HepG2 (cell line): ENCODE data around the gene C2orf78. TPM values are rescaled to one million over a fixed set of nuclear protein-coding genes. Genes with fewer than 3 reads are reported as not detected.

Experiments used
- ATAC-seq: fragments of 200-7000 bp; cut with Tn5 transposase; 3 replicates; pipeline ENCODE4 v1.9.1; 2020; ENCODE audit warnings: mild to moderate bottlenecking, moderate library complexity
- BruUV-seq: library from RNA; stranded (reverse); fragments of 400-500 nt; replicated peaks from 2 replicates; lab custom pipeline; 2021; lab: Mats Ljungman, UMichigan
- CTCF ChIA-PET: fragments of 300-600 bp; formaldehyde crosslinking; extraction: SDS; loops from one replicate; lab custom pipeline; 2021; ENCODE audit warnings: low total read pairs, inconsistent platforms, low intra/inter-chr PET ratio; lab: Yijun Ruan, JAX
- POLR2A ChIA-PET: fragments of 350-600 bp; sonication (Branson Sonifier 250); formaldehyde crosslinking; loops from one replicate; lab custom pipeline; 2020; ENCODE audit warnings: antibody characterized with exemption, inconsistent platforms; lab: Yijun Ruan, JAX
- DNase-seq: peaks from one replicate; pipeline ENCODE4 v3.0.0-alpha.2; 2015; ENCODE audit warnings: low spot score
- FAIRE-seq: peaks from 3 replicates; lab custom pipeline; 2011; peaks lifted over from hg19 to GRCh38; lab: Jason Lieb, UNC
- H2AFZ ChIP-seq: one replicate; pipeline ENCODE4 v1.6.1; 2011; ENCODE audit warnings: low read length, inconsistent platforms
- H3K27ac ChIP-seq: fragments of 300-600 bp; 3 replicates; pipeline ENCODE4 v1.8.0; 2011; ENCODE audit warnings: mixed run types, mild to moderate bottlenecking, mixed read lengths, low read length, inconsistent platforms; ENCODE audit not compliant: insufficient read depth; ENCODE audit errors: extremely low read length
- H3K27me3 ChIP-seq, 2 experiments: fragments of 200-600 bp in 1 of 2; 2 replicates in 1 of 2; 3 replicates in 1 of 2; pipeline versions ENCODE4 v1.6.0 to v1.8.0; 2011; ENCODE audit warnings: low read length in 2 of 2, mild to moderate bottlenecking in 2 of 2, moderate library complexity in 2 of 2, inconsistent platforms in 1 of 2; ENCODE audit not compliant: insufficient read depth in 2 of 2, control insufficient read depth in 1 of 2
- H3K36me3 ChIP-seq, 2 experiments: fragments of 200-600 bp in 1 of 2; replicated peaks in 1 of 2; 2 replicates in 1 of 2; 3 replicates in 1 of 2; pipeline versions ENCODE4 v1.5.1 to v1.8.0; 2011; ENCODE audit warnings: low read length in 2 of 2, inconsistent platforms in 1 of 2; ENCODE audit not compliant: insufficient read depth in 2 of 2, control insufficient read depth in 1 of 2
- H3K4me1 ChIP-seq: 2 replicates; pipeline ENCODE4 v1.5.1; 2012; ENCODE audit warnings: low read length, inconsistent platforms; ENCODE audit not compliant: insufficient read depth
- H3K4me2 ChIP-seq: 2 replicates; pipeline ENCODE4 v1.6.0; 2011; ENCODE audit warnings: low read depth, low read length, inconsistent platforms
- H3K4me3 ChIP-seq, 3 experiments: fragments of 200-600 bp in 1 of 3; sonication (generic), shearing (Covaris generic) in 1 of 3; replicated peaks in 1 of 3; 2 replicates each; pipeline ENCODE4 v1.5.1; 2011 to 2016; ENCODE audit warnings: low read length in 3 of 3, inconsistent platforms in 2 of 3, low read depth in 2 of 3, mild to moderate bottlenecking in 2 of 3, control low read depth in 1 of 3, mixed read lengths in 1 of 3; ENCODE audit not compliant: insufficient read depth in 1 of 3
- H3K79me2 ChIP-seq: one replicate; pipeline ENCODE4 v1.6.1; 2011; ENCODE audit warnings: low read length, inconsistent platforms; ENCODE audit not compliant: insufficient read depth
- H3K9ac ChIP-seq: 2 replicates; pipeline ENCODE4 v1.6.0; 2011; ENCODE audit warnings: mild to moderate bottlenecking, low read depth, low read length, inconsistent platforms; ENCODE audit not compliant: insufficient read depth
- H3K9me3 ChIP-seq: 2 replicates; pipeline ENCODE4 v1.5.1; 2012; ENCODE audit warnings: mild to moderate bottlenecking, low read length
- H4K20me1 ChIP-seq: 2 replicates; pipeline ENCODE4 v1.6.0; 2011; ENCODE audit warnings: inconsistent platforms, mild to moderate bottlenecking, low read length, moderate library complexity; ENCODE audit not compliant: insufficient read depth
- HMGA1 ChIP-seq: sonication (generic); formaldehyde crosslinking; conservative IDR thresholded peaks from 2 replicates; pipeline ENCODE4 v1.4.0; 2020; ENCODE audit warnings: missing genetic modification reagents
- SAP130 ChIP-seq: IDR thresholded peaks from 2 replicates; pipeline ENCODE4 v1.6.1; 2016; ENCODE audit warnings: low read depth
- TOPORS ChIP-seq: sonication (generic); formaldehyde crosslinking; IDR thresholded peaks from 2 replicates; pipeline ENCODE4 v1.8.0; 2023; ENCODE audit warnings: mild to moderate bottlenecking, missing genetic modification reagents
- ZNF136 ChIP-seq: sonication (generic); formaldehyde crosslinking; IDR thresholded peaks from 2 replicates; pipeline ENCODE4 v1.8.1; 2022; ENCODE audit warnings: low read depth, mild to moderate bottlenecking, moderate library complexity, missing genetic modification reagents
- ZNF839 ChIP-seq: sonication (generic); formaldehyde crosslinking; IDR thresholded peaks from 2 replicates; pipeline ENCODE4 v1.4.0; 2020; ENCODE audit warnings: missing genetic modification reagents, mild to moderate bottlenecking, borderline replicate concordance
- whole genome bisulfite sequencing: methylation state at CpG from one replicate; pipeline ENCODE4 v1.1.6; 2017; ENCODE audit warnings: low lambda C conversion rate; 5-methylcytosine and 5-hydroxymethylcytosine counted together
- in situ Hi-C: cut with HindIII; loops from 2 replicates; pipeline ENCODE4 v1.10.0; 2017; ENCODE audit warnings: low pct_unique_long_range_greater_than_20kb; ENCODE audit not compliant: extremely low pct_ligation_motif_present
- intact Hi-C: fragments of 100-400 bp; cut with micrococcal nuclease; formaldehyde crosslinking; loops from one replicate; pipeline ENCODE4 v1.10.0; 2022; ENCODE audit not compliant: unreplicated experiment
- polyA plus RNA-seq, 8 experiments: library from polyadenylated mRNA; depleted of rRNA in 3 of 8; stranded (reverse) in 7 of 8; unstranded in 1 of 8; fragments of >200 nt; fragmentation: Illumina TruSeq in 4 of 8; extraction: Trizol in 4 of 8; gene quantifications; 2 replicates each; pipeline versions ENCODE4 v1.2.1 to v1.2.3, GENCODE V29; 2011 to 2016; ENCODE audit warnings: low read depth in 4 of 8, missing spikeins in 1 of 8, mixed read lengths in 1 of 8; ENCODE audit not compliant: insufficient read depth in 1 of 8
- total RNA-seq, 5 experiments: library from RNA; depleted of rRNA; stranded (reverse); fragments of >200 nt; fragmentation: Illumina TruSeq; extraction: Trizol; gene quantifications; 2 replicates each; pipeline ENCODE4 v1.2.3, GENCODE V29; 2016; ENCODE audit warnings: low read depth in 1 of 5
- TF ChIP-seq, protein P1 (sequence below): sonication (generic); formaldehyde crosslinking; IDR thresholded peaks from 2 replicates; pipeline ENCODE4 v1.4.0; 2020; ENCODE audit warnings: mild to moderate bottlenecking, missing genetic modification reagents
- TF ChIP-seq, protein P2 (sequence below): sonication (generic); formaldehyde crosslinking; IDR thresholded peaks from 2 replicates; pipeline ENCODE4 v1.8.0; 2022; ENCODE audit warnings: low read depth, missing genetic modification reagents
- TF ChIP-seq, protein P3 (sequence below): sonication (generic); formaldehyde crosslinking; IDR thresholded peaks from 2 replicates; pipeline ENCODE4 v1.9.0; 2021; ENCODE audit warnings: missing genetic modification reagents, borderline replicate concordance

C2orf78 gene
- total and polyA plus RNA-seq, 2 of the 13 experiments (the other 11 are each of a cell fraction or from before 2014, with no cell fraction given): not detected

DNA sequence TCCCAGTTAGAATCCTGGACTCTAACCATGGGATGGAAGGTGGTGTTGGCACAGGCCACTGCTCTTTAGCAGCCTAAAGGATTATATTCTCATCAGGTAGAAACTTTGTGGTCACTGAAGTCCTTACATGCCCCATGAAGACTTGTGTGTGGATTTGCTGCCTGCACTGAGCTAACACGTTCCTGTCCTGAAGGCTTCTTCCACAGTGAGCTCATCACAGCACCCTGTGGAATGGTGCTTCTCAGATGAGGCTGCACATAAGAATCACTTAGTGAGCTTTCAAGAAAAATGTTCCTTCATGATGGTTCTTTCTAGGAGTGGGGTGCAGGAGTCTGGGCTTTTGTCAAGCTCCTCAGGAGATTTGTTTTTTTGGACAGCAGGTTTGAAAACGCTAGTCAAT lies 71.5 kb downstream of the C2orf78 start:
- H3K9ac ChIP-seq: no peak overlapping the region

More for the DNA sequence above, 71.5 kb downstream of the C2orf78 start:
- H3K27ac ChIP-seq: no peak overlapping the region
- CTCF ChIA-PET: no interaction called here
- no peak for ATAC-seq
- TF ChIP-seq, protein P1, sequence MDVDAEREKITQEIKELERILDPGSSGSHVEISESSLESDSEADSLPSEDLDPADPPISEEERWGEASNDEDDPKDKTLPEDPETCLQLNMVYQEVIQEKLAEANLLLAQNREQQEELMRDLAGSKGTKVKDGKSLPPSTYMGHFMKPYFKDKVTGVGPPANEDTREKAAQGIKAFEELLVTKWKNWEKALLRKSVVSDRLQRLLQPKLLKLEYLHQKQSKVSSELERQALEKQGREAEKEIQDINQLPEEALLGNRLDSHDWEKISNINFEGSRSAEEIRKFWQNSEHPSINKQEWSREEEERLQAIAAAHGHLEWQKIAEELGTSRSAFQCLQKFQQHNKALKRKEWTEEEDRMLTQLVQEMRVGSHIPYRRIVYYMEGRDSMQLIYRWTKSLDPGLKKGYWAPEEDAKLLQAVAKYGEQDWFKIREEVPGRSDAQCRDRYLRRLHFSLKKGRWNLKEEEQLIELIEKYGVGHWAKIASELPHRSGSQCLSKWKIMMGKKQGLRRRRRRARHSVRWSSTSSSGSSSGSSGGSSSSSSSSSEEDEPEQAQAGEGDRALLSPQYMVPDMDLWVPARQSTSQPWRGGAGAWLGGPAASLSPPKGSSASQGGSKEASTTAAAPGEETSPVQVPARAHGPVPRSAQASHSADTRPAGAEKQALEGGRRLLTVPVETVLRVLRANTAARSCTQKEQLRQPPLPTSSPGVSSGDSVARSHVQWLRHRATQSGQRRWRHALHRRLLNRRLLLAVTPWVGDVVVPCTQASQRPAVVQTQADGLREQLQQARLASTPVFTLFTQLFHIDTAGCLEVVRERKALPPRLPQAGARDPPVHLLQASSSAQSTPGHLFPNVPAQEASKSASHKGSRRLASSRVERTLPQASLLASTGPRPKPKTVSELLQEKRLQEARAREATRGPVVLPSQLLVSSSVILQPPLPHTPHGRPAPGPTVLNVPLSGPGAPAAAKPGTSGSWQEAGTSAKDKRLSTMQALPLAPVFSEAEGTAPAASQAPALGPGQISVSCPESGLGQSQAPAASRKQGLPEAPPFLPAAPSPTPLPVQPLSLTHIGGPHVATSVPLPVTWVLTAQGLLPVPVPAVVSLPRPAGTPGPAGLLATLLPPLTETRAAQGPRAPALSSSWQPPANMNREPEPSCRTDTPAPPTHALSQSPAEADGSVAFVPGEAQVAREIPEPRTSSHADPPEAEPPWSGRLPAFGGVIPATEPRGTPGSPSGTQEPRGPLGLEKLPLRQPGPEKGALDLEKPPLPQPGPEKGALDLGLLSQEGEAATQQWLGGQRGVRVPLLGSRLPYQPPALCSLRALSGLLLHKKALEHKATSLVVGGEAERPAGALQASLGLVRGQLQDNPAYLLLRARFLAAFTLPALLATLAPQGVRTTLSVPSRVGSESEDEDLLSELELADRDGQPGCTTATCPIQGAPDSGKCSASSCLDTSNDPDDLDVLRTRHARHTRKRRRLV (CRISPR knock-in tag): no peak
- TF ChIP-seq ZNF839 (CRISPR knock-in tag) (no peak), ZNF136 (CRISPR knock-in tag) (no peak), SAP130 (CRISPR knock-in tag) (no peak), HMGA1 (CRISPR knock-in tag) (no peak), TOPORS (CRISPR knock-in tag) (no peak)
- TF ChIP-seq, protein P2, sequence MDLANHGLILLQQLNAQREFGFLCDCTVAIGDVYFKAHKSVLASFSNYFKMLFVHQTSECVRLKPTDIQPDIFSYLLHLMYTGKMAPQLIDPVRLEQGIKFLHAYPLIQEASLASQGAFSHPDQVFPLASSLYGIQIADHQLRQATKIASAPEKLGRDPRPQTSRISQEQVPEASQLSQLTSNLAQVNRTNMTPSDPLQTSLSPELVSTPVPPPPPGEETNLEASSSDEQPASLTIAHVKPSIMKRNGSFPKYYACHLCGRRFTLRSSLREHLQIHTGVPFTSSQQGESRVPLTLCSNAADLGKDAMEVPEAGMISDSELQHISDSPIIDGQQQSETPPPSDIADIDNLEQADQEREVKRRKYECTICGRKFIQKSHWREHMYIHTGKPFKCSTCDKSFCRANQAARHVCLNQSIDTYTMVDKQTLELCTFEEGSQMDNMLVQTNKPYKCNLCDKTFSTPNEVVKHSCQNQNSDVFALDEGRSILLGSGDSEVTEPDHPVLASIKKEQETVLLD (CRISPR knock-in tag): no peak
- TF ChIP-seq, protein P3, sequence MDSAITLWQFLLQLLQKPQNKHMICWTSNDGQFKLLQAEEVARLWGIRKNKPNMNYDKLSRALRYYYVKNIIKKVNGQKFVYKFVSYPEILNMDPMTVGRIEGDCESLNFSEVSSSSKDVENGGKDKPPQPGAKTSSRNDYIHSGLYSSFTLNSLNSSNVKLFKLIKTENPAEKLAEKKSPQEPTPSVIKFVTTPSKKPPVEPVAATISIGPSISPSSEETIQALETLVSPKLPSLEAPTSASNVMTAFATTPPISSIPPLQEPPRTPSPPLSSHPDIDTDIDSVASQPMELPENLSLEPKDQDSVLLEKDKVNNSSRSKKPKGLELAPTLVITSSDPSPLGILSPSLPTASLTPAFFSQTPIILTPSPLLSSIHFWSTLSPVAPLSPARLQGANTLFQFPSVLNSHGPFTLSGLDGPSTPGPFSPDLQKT (CRISPR knock-in tag): no peak
- H3K4me1 ChIP-seq: no peaks in the 10 kb centered on the region
- DNase-seq: no peak
- no peaks in the 10 kb centered on the region for H4K20me1 ChIP-seq
- no peak overlapping the region for H3K4me3 ChIP-seq
- no peaks in the 10 kb centered on the region for H3K27me3 ChIP-seq
- no peak for FAIRE-seq
- WGBS: 90% methylated on average over 2 of the region's 2 CpGs
- BruUV-seq: no TSS peak
- H3K36me3 ChIP-seq: peaks cover 21 to 67% of the 10 kb centered on the region in 2 experiments
- H3K4me2 ChIP-seq: no peak overlapping the region
- intact Hi-C loops: no loop called here
- H2AFZ ChIP-seq: no peak overlapping the region
- H3K79me2 ChIP-seq: no peaks in the 10 kb centered on the region
- H3K9me3 ChIP-seq: no peaks in the 10 kb centered on the region
- POLR2A ChIA-PET: interaction anchor here (0.9 kb wide), 1 partner anchor 13 kb away, joined by 4 read pairs; no protein-coding TSS in a partner anchor
- in situ Hi-C loops: no loop called here
